Measurements from ENCODE around the gene STK11.

- no peak for TF ChIP-seq POLR2A (IDR thresholded peaks at IDR 0.05)
- no peak for TF ChIP-seq CTCF (IDR thresholded peaks at IDR 0.05)
These were observed 24.6 kb downstream of the STK11 start for GRCh38 chr19:1229924-1230782.
